Activated CD4-positive, alpha-beta T cell treated with anti-CD3 and anti-CD28 coated beads for 24 hours (primary cell): ENCODE results near the gene L2HGDH.
A peak's percentile ranks its signal among the peaks of the same experiment; 100 is the strongest.

Source experiments
- DNase-seq, 2 donors: peaks; one replicate each; pipeline ENCODE4 v3.0.0-alpha.2; 2020; ENCODE audit warnings: low read depth in 2 of 2

The L2HGDH gene

GRCh38 chr14:50288146-50288545 is 23.9 kb downstream of the L2HGDH start:
- no peak for DNase-seq

GRCh38 chr14:50285861-50286260 is 26.2 kb downstream of the L2HGDH start:
- no peak for DNase-seq

GRCh38 chr14:50272498-50272897 is 39.5 kb downstream of the L2HGDH start:
- DNase-seq, result no peak

GRCh38 chr14:50270932-50271331 is 41.1 kb downstream of the L2HGDH start:
- no peak for DNase-seq

- DNase-seq, result no peak
Observed at GRCh38 chr14:50265029-50265428, 47.0 kb downstream of the L2HGDH start.

GRCh38 chr14:50263321-50263720 is 48.7 kb downstream of the L2HGDH start:
- DNase-seq, result no peak

GRCh38 chr14:50262865-50263264 is 49.2 kb downstream of the L2HGDH start:
- DNase-seq, result no peak

GRCh38 chr14:50260511-50260910 is 51.5 kb downstream of the L2HGDH start:
- DNase-seq, result no peak

GRCh38 chr14:50260072-50260471 is 52.0 kb downstream of the L2HGDH start:
- DNase-seq, result no peak

- no peak for DNase-seq
Observed at GRCh38 chr14:50257732-50258131, 54.3 kb downstream of the L2HGDH start.

- no peak for DNase-seq
Observed at GRCh38 chr14:50254248-50254647, 57.8 kb downstream of the L2HGDH start.

GRCh38 chr14:50249136-50249775 is 62.8 kb downstream of the L2HGDH start:
- no peak for DNase-seq

GRCh38 chr14:50247245-50247644 is 64.8 kb downstream of the L2HGDH start:
- DNase-seq, result no peak

GRCh38 chr14:50242566-50243310 is 69.3 kb downstream of the L2HGDH start:
- DNase-seq, result no peak

- no peak for DNase-seq
Observed at GRCh38 chr14:50242096-50242495, 69.9 kb downstream of the L2HGDH start.

GRCh38 chr14:50237427-50237826 is 74.6 kb downstream of the L2HGDH start:
- DNase-seq, result no peak

- DNase-seq, result no peak
Observed at GRCh38 chr14:50233951-50234250, 78.1 kb downstream of the L2HGDH start.

GRCh38 chr14:50233166-50233950 is 78.7 kb downstream of the L2HGDH start:
- DNase-seq, result no peak

GRCh38 chr14:50232276-50232642 is 79.8 kb downstream of the L2HGDH start:
- no peak for DNase-seq

- DNase-seq, result peak; percentile 61 to 64
Observed at GRCh38 chr14:50231475-50232275, 80.4 kb downstream of the L2HGDH start, which contains the start of gene SOS2. TSS of gene SOS2 (minus strand) at chr14:50231578. CDS start at chr14:50231283, 295 bp downstream.

- DNase-seq, result no peak
Observed at GRCh38 chr14:50230701-50231474, 81.1 kb downstream of the L2HGDH start.
